ENCODE data around the gene AHNAK.
"Not testable (repeated sequence)": the region's sequence is repeated elsewhere in the genome, so short reads cannot be mapped to it uniquely, and the experiment has no call there.

The AHNAK gene

GRCh38 chr11:62386083-62386482 is 160.5 kb downstream of the AHNAK start:
- DNase-seq (ENCODE audit: low read depth) = not testable (repeated sequence)

GRCh38 chr11:62383822-62384221 is 162.8 kb downstream of the AHNAK start:
- DNase-seq (ENCODE audit: low read depth) = no peak

Data from CMK (cell line).